SK-N-SH treated with all-trans-retinoic acid at 6 μM for 48 hours (cell line): ENCODE measurements around the gene MAFF.

Experiments
- ATAC-seq: fragments of 200-7000 bp; cut with Tn5 transposase; 3 replicates; pipeline ENCODE4 v1.9.1; 2020; ENCODE audit warnings: mild to moderate bottlenecking, moderate library complexity
- ARNTL ChIP-seq: fragments of 450-650 bp; formaldehyde crosslinking; IDR thresholded peaks from 2 replicates; pipeline ENCODE4 v1.5.0; 2020; ENCODE audit warnings: low read depth, mild to moderate bottlenecking, moderate library complexity, borderline replicate concordance
- BACH2 ChIP-seq: fragments of 250-450 bp; sonication (Bioruptor Pico); IDR thresholded peaks from 2 replicates; pipeline ENCODE4 v1.9.0; 2021; ENCODE audit warnings: mild to moderate bottlenecking, borderline replicate concordance
- CSDC2 ChIP-seq: fragments of 250-450 bp; sonication (Bioruptor Pico); IDR thresholded peaks from 2 replicates; pipeline ENCODE4 v1.5.0; 2020; ENCODE audit warnings: mild to moderate bottlenecking, moderate library complexity
- GLIS3 ChIP-seq: fragments of 250-450 bp; sonication (Bioruptor Pico); IDR thresholded peaks from 2 replicates; pipeline ENCODE4 v1.5.0; 2020; ENCODE audit warnings: mild to moderate bottlenecking, moderate library complexity
- ISL1 ChIP-seq: fragments of 250-450 bp; sonication (Bioruptor Pico); IDR thresholded peaks from 2 replicates; pipeline ENCODE4 v2.1.2; 2022; ENCODE audit warnings: mild to moderate bottlenecking, moderate library complexity
- OSR1 ChIP-seq: fragments of 250-450 bp; sonication (Bioruptor Pico); IDR thresholded peaks from 2 replicates; pipeline ENCODE4 v1.8.0; 2022; ENCODE audit warnings: moderate library complexity, mild to moderate bottlenecking, inconsistent platforms
- PPARA ChIP-seq: fragments of 250-450 bp; sonication (Bioruptor Pico); IDR thresholded peaks from 2 replicates; pipeline ENCODE4 v1.5.0; 2020; ENCODE audit warnings: mild to moderate bottlenecking, borderline replicate concordance
- SNAI2 ChIP-seq: fragments of 250-450 bp; sonication (Bioruptor Pico); IDR thresholded peaks from 2 replicates; pipeline ENCODE4 v1.5.0; 2020; ENCODE audit warnings: mild to moderate bottlenecking, moderate library complexity
- TCF4 ChIP-seq: fragments of 250-450 bp; sonication (Bioruptor Pico); IDR thresholded peaks from 2 replicates; pipeline ENCODE4 v1.8.0; 2021; ENCODE audit warnings: mild to moderate bottlenecking, moderate library complexity, borderline replicate concordance
- TOX ChIP-seq: fragments of 250-450 bp; sonication (Bioruptor Pico); IDR thresholded peaks from 2 replicates; pipeline ENCODE4 v1.8.0; 2021; ENCODE audit warnings: mild to moderate bottlenecking, moderate library complexity, borderline replicate concordance
- ZC3H10 ChIP-seq: fragments of 250-450 bp; sonication (Bioruptor Pico); IDR thresholded peaks from 2 replicates; pipeline ENCODE4 v1.5.1; 2021; ENCODE audit warnings: mild to moderate bottlenecking, moderate library complexity
- ZFP3 ChIP-seq: fragments of 250-450 bp; sonication (Bioruptor Pico); IDR thresholded peaks from 2 replicates; pipeline ENCODE4 v1.5.0; 2020; ENCODE audit warnings: mild to moderate bottlenecking, moderate library complexity
- ZFP30 ChIP-seq: fragments of 450-650 bp; formaldehyde crosslinking; IDR thresholded peaks from 2 replicates; pipeline ENCODE4 v1.5.0; 2022; ENCODE audit warnings: mild to moderate bottlenecking, moderate library complexity
- ZNF565 ChIP-seq: fragments of 450-650 bp; formaldehyde crosslinking; conservative IDR thresholded peaks from 2 replicates; pipeline ENCODE4 v1.5.0; 2020; ENCODE audit warnings: low read depth, mild to moderate bottlenecking, moderate library complexity
- ZNF70 ChIP-seq: fragments of 450-650 bp; formaldehyde crosslinking; IDR thresholded peaks from 2 replicates; pipeline ENCODE4 v1.5.0; 2020; ENCODE audit warnings: mild to moderate bottlenecking, moderate library complexity
- ZNF8 ChIP-seq: fragments of 450-650 bp; formaldehyde crosslinking; IDR thresholded peaks from 2 replicates; pipeline ENCODE4 v1.5.0; 2020; ENCODE audit warnings: mild to moderate bottlenecking, moderate library complexity
- TF ChIP-seq, protein P1 (sequence below): fragments of 250-450 bp; sonication (Bioruptor Pico); IDR thresholded peaks from 2 replicates; pipeline ENCODE4 v1.5.1; 2020; ENCODE audit warnings: low read depth, mild to moderate bottlenecking, moderate library complexity
- TF ChIP-seq, protein P2 (sequence below): fragments of 250-450 bp; sonication (Bioruptor Pico); IDR thresholded peaks from 2 replicates; pipeline ENCODE4 v1.8.0; 2020; ENCODE audit warnings: mild to moderate bottlenecking, moderate library complexity, borderline replicate concordance
- TF ChIP-seq, protein P3 (sequence below): fragments of 250-450 bp; sonication (Bioruptor Pico); IDR thresholded peaks from 2 replicates; pipeline ENCODE4 v1.8.0; 2021; ENCODE audit warnings: low read depth, mild to moderate bottlenecking, moderate library complexity, borderline replicate concordance
- TF ChIP-seq, protein P4 (sequence below): fragments of 250-450 bp; sonication (Bioruptor Pico); IDR thresholded peaks from 2 replicates; pipeline ENCODE4 v1.5.0; 2020; ENCODE audit warnings: mild to moderate bottlenecking, moderate library complexity

The MAFF gene

DNA sequence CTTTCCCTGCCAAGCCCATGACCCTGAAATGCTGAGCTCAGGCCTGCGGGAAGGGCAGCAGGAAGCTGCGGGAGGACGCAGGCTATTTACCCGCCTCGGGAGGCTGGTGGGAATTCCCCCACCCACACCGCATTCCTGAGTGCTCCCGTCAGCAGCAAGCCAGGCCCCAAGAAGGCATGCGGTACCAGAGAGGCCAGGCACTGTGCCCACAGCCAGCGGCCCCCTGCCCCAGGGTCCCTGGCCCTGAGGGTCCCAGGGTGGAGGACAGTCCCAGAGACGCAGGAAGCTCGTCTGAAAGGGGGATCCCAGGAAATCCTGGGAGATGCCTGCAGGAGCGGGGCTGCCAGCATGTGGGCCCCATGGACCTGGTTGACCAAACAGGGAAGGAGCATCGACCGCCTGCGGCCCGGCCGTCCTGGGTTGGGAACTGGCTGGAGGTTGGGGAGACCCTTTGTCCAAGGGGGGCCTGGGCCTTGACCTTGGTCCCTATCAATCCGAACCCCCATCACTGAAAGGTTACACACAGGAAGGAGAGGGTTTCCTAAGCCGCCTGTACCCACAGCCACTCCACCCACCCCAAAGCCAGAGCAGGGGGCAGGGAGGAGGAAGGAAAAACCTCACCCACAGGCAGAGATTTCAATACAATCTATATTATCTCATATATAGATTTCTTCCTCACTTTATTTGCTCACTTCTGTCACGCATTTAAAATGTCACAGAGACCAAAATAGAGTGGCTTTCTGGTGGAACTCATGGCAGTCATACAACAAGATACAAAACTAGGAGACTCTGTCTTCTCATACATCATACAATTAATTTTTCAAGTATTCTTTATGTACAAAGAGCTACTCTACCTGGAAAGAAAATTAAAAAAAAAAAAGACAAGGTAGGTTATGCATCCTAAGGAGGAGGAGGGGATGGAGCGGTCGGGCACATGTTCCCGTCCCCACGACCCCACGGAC lies 17.1 kb downstream of the MAFF start:
- no peak for TF ChIP-seq TOX (CRISPR knock-in tag)
- no peak for TF ChIP-seq ARNTL (CRISPR knock-in tag)
- TF ChIP-seq, protein P1, sequence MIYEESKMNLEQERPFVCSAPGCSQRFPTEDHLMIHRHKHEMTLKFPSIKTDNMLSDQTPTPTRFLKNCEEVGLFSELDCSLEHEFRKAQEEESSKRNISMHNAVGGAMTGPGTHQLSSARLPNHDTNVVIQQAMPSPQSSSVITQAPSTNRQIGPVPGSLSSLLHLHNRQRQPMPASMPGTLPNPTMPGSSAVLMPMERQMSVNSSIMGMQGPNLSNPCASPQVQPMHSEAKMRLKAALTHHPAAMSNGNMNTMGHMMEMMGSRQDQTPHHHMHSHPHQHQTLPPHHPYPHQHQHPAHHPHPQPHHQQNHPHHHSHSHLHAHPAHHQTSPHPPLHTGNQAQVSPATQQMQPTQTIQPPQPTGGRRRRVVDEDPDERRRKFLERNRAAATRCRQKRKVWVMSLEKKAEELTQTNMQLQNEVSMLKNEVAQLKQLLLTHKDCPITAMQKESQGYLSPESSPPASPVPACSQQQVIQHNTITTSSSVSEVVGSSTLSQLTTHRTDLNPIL: 0 out of 2 replicates have a peak, but pooled peaks have one; percentile 23
- TF ChIP-seq, protein P2, sequence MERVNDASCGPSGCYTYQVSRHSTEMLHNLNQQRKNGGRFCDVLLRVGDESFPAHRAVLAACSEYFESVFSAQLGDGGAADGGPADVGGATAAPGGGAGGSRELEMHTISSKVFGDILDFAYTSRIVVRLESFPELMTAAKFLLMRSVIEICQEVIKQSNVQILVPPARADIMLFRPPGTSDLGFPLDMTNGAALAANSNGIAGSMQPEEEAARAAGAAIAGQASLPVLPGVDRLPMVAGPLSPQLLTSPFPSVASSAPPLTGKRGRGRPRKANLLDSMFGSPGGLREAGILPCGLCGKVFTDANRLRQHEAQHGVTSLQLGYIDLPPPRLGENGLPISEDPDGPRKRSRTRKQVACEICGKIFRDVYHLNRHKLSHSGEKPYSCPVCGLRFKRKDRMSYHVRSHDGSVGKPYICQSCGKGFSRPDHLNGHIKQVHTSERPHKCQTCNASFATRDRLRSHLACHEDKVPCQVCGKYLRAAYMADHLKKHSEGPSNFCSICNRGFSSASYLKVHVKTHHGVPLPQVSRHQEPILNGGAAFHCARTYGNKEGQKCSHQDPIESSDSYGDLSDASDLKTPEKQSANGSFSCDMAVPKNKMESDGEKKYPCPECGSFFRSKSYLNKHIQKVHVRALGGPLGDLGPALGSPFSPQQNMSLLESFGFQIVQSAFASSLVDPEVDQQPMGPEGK (CRISPR knock-in tag): 0 out of 2 replicates have a peak, but pooled peaks have one; percentile 25
- TF ChIP-seq CSDC2 (CRISPR knock-in tag): peak; percentile 77; the same call in 1 of the 2 replicates
- peak; percentile 72 for TF ChIP-seq ZFP3
- TF ChIP-seq, all 23 proteins: peak for 4
- peak; percentile 89 for ATAC-seq

DNA sequence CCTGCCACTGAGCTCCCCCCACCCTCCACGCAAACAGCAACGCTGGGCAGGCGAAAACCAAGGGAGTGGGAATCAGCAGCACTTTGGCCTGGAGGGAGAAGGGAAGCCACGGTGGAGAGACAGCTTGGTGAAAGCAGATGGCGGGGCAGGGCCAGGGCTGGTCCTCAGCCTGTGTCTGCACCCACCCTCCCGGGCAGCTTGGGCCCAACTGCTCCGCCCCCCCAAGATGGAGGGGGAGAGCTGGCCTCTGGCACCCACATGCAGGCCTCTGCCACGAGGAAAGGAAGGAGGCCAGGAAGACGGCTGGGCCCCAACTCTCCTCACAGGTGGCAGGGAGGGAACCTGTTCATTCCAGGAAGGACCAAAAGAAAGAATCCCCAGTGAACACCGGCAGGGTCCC lies 17.8 kb downstream of the MAFF start:
- no peak for TF ChIP-seq ZFP30 (CRISPR knock-in tag)
- TF ChIP-seq, protein P3, sequence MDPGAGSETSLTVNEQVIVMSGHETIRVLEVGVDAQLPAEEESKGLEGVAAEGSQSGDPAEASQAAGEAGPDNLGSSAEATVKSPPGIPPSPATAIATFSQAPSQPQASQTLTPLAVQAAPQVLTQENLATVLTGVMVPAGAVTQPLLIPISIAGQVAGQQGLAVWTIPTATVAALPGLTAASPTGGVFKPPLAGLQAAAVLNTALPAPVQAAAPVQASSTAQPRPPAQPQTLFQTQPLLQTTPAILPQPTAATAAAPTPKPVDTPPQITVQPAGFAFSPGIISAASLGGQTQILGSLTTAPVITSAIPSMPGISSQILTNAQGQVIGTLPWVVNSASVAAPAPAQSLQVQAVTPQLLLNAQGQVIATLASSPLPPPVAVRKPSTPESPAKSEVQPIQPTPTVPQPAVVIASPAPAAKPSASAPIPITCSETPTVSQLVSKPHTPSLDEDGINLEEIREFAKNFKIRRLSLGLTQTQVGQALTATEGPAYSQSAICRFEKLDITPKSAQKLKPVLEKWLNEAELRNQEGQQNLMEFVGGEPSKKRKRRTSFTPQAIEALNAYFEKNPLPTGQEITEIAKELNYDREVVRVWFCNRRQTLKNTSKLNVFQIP (CRISPR knock-in tag): no peak
- TF ChIP-seq ZC3H10 (CRISPR knock-in tag): no peak
- no peak for TF ChIP-seq PPARA
- TF ChIP-seq ZNF565 (CRISPR knock-in tag): no peak
- TF ChIP-seq, protein P4, sequence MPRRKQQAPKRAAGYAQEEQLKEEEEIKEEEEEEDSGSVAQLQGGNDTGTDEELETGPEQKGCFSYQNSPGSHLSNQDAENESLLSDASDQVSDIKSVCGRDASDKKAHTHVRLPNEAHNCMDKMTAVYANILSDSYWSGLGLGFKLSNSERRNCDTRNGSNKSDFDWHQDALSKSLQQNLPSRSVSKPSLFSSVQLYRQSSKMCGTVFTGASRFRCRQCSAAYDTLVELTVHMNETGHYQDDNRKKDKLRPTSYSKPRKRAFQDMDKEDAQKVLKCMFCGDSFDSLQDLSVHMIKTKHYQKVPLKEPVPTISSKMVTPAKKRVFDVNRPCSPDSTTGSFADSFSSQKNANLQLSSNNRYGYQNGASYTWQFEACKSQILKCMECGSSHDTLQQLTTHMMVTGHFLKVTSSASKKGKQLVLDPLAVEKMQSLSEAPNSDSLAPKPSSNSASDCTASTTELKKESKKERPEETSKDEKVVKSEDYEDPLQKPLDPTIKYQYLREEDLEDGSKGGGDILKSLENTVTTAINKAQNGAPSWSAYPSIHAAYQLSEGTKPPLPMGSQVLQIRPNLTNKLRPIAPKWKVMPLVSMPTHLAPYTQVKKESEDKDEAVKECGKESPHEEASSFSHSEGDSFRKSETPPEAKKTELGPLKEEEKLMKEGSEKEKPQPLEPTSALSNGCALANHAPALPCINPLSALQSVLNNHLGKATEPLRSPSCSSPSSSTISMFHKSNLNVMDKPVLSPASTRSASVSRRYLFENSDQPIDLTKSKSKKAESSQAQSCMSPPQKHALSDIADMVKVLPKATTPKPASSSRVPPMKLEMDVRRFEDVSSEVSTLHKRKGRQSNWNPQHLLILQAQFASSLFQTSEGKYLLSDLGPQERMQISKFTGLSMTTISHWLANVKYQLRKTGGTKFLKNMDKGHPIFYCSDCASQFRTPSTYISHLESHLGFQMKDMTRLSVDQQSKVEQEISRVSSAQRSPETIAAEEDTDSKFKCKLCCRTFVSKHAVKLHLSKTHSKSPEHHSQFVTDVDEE (CRISPR knock-in tag): no peak
- no peak for TF ChIP-seq ZFP3
- no peak for TF ChIP-seq OSR1 (CRISPR knock-in tag)
- TF ChIP-seq ISL1: no peak
- no peak for TF ChIP-seq SNAI2 (CRISPR knock-in tag)
- TF ChIP-seq CSDC2 (CRISPR knock-in tag): no peak
- TF ChIP-seq ARNTL (CRISPR knock-in tag): no peak
- no peak for TF ChIP-seq TCF4 (CRISPR knock-in tag)
- TF ChIP-seq GLIS3: no peak
- TF ChIP-seq ZNF70 (CRISPR knock-in tag): no peak
- TF ChIP-seq, protein P2 (CRISPR knock-in tag): no peak
- ATAC-seq: no peak

DNA sequence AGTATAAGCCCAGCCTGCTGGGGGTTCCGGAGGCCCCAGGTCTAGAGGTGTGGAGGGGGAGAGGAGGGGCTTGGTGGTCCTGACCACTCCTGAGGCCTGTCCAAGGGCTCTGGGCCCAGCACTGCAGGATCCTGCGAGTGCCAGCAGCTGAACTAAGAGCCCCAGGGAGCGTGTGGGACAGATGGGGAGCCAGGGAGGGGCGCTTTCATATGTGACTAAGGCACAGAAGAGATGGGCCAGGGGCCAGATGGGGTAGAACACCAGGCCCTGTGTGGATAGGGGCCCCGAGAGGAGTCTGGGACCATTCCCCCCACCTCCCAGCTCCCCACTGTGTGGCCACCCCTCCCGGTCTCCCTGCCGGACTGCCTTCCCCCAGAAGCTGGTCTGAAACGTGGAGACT lies 18.4 kb downstream of the MAFF start:
- no peak for ATAC-seq
- no peak for TF ChIP-seq CSDC2 (CRISPR knock-in tag)
- TF ChIP-seq BACH2 (CRISPR knock-in tag): no peak
- no peak for TF ChIP-seq ZNF8 (CRISPR knock-in tag)
- TF ChIP-seq ZNF70 (CRISPR knock-in tag): no peak
- TF ChIP-seq ZC3H10 (CRISPR knock-in tag): no peak
- no peak for TF ChIP-seq SNAI2 (CRISPR knock-in tag)
- TF ChIP-seq, protein P3 (CRISPR knock-in tag): no peak
- TF ChIP-seq ZFP3: no peak
- TF ChIP-seq ZNF565 (CRISPR knock-in tag): no peak
- TF ChIP-seq PPARA: no peak
- TF ChIP-seq, protein P1: no peak
- TF ChIP-seq OSR1 (CRISPR knock-in tag): no peak
- TF ChIP-seq, protein P2 (CRISPR knock-in tag): no peak
- TF ChIP-seq GLIS3: no peak
